Left cardiac atrium (tissue), 4 donors: Measurements from ENCODE around the gene ALDH6A1. TPM values are rescaled to one million over a fixed set of nuclear protein-coding genes. Genes with fewer than 3 reads are reported as not detected.
"Not testable (repeated sequence)": the region's sequence is repeated elsewhere in the genome, so short reads cannot be mapped to it uniquely, and the experiment has no call there.

Experiments used
- ATAC-seq, 2 donors: fragments of 200-7000 bp; cut with Tn5 transposase; one replicate each; pipeline ENCODE4 v1.9.1; 2020; ENCODE audit warnings: mild to moderate bottlenecking in 2 of 2, moderate library complexity in 2 of 2
- DNase-seq: peaks from one replicate; pipeline ENCODE4 v3.0.0-alpha.2; 2020
- intact Hi-C, 2 donors: fragments of 100-400 bp; cut with DNase I; formaldehyde crosslinking; loops; one replicate each; pipeline versions ENCODE4 v1.14.1 to v1.15.1; 2022 to 2023
- long read RNA-seq: library from polyadenylated mRNA; unstranded; transcript quantifications from one replicate; pipeline ENCODE4 v2.0.0, GENCODE V29; 2021
- total RNA-seq, 2 donors: library from RNA; stranded (reverse); fragmentation: NEBNext Ultra II Directional; extraction: Animal tissue kit (Norgen Biotek cat#: 25700); gene quantifications; one replicate each; pipeline ENCODE4 v1.2.1, GENCODE V29; 2021
- donor health status: DM: no; HTN: yes; CAD: no.
- donor health status: DM: no; HTN: yes; CAD: no; lungs with severe emphysema.
- donor health status: DM: yes; HTN: yes; CAD: no.
- donor health status: Dilated cardiomyopathy.

The ALDH6A1 gene
- total RNA-seq = 10 to 100 TPM; 29.2 to 33.3 TPM
- long read RNA-seq, full-length matches to known transcripts = 40 of 45 reads
- long read RNA-seq, partial matches to known transcripts = 0 of 45 reads
- long read RNA-seq, other reads (novel, unspliced or antisense) = 5 of 45 reads

DNA sequence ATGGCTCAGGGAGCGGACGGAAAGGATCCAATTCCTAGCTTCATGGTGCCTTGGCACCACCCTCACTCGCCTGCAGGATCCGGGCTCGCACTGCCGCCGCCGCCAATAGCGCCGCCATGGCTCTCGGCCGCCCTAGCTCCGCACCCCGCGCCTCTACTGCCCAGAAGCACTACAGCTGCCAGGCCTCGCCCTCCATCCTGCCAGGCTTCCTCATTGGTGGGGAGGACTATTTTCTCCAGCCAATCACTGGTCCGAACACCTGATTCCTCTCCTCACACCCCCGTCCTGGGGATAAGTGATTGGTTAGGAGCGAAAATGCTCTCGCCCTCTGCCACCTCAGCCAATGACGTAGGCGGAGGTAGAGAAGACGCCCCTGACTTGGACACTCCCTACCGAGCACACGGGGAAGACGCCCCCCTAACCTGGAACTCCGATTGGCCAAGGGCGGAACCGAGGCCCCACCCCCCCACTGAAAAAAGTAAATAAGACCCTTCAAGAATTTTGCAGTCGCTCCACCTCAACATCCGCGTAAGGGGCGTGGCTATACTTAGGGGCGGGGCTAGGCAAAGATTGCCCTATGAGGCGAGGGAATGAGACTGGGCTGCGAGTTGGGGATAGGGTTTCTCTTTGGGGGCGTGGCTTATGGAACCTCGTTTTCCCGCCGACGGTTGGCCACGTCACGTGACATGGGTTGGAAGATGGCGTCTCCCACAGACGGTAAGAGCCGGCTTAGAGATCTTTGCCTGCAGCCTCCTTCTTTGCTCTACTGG lies at the start of gene ALDH6A1, which contains the start of gene LIN52:
Gene ALDH6A1 (minus strand): TSS at position 177 of the 770 bp plus-strand sequence. CDS start 59 bp downstream, at position 118.
Gene LIN52 (plus strand): TSS at position 680 of the 770 bp plus-strand sequence. CDS start 19 bp downstream, at position 699.
- intact Hi-C loops = no loop called here
- ATAC-seq (peak; percentile 97 to 98), DNase-seq (peak; percentile 98)

DNA sequence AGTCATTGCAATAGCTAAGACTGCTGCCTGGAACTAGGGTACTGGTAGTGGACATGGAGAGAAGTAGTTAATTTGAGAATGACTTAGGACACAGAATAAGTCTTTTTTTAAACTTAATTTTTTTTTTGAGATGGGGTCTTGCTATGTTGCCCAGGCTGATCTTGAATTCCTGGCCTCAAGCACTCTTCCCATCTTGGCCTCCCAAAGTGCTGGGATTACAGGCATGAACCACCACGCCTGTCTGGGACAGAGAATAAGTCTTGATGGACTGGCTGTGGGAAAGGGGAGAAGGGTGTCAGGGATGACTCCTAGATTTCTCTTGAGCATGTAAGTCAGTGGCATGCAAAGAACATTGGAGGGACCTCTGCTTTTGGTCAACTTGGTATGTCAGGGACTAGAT lies 43.4 kb upstream of the ALDH6A1 start:
- intact Hi-C loops = no loop called here
- DNase-seq (no peak), ATAC-seq (no peak)

DNA sequence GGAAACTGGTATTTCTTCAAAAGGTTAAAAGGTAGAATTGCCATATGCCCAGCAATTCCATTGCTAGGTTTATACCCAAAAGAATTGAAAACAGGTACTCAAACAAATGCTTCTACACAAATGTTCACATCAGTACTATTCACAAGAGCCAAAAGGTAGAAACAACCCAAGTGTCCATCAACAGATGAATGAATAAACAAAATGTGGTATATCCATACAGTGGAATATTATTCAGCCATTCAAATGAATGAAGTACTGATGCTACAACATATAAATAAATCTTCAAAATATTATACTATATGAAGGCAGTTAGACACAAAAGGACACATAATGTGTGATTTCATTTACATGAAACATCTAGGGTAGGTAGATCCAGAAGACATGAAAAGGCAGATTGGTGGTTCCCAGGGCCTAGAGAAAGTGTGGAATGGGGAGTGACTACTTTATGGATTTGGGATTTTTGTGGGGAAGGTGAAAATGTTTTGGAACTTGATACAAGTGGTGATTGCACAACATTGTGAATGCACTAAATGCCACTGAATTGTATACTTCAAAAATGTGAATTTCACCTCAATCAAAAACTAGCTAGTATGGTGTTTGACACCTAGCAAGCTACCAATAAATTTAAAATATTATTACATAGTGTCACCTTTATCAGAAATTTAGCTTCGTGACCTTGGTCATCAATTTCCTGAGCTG lies 42.2 kb upstream of the ALDH6A1 start:
- DNase-seq = no peak
- intact Hi-C loops = no loop called here
- no peak for ATAC-seq

DNA sequence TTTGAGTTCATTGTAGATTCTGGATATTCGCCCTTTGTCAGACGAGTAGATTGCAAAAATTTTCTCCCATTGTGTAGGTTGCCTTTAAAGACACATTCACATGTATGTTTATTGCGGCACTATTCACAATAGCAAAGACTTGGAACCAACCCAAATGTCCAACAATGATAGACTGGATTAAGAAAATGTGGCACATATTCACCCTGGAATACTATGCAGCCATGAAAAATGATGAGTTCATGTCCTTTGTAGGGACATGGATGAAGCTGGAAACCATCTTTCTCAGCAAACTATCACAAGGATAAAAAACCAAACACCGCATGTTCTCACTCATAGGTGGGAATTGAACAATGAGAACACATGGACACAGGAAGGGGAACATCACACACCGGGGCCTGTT lies 41.2 kb upstream of the ALDH6A1 start:
- intact Hi-C loops, ATAC-seq, DNase-seq: not testable (repeated sequence)

DNA sequence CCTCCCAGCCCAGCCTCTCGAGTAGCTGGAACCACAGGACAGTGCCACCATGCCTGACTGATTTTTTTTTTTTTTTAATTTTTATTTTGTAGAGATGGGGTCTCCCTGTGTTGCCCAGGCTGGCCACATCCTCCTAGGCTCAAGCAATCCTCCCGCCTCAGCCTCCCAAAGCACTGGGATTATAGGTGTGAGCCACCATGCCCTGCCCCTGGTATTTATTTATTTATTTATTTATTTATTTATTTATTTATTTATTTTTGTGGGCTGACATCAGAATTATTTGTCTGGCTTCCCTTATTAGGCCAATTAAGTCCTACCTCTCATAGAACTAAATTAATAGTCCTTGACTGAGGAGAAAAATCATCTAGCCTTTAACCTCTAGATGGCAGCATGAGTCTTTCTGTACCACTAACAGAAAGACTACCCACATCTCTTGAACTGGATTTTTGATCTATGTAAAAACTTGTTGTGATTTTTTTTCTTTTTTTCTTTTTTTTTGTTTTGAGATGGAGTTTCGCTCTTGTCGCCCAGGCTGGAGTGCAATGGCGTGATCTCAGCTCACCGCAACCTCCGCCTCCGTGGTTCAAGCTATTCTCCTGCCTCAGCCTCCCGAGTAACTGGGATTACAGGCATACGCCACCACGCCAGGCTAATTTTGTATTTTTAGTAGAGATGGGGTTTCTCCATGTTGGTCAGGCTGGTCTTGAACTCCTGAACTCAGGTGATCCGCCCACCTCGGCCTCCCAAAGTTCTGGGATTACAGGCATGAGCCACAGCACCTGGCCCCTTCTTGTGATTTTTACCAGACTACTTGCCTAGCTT lies 27.4 kb upstream of the ALDH6A1 start:
- not testable (repeated sequence) for DNase-seq
- peak; percentile 51 to 68 for ATAC-seq
- intact Hi-C loops = loop anchor here (2.0 to 5.0 kb wide), 2 partner anchors 139 to 141 kb away; no protein-coding TSS in a partner anchor

DNA sequence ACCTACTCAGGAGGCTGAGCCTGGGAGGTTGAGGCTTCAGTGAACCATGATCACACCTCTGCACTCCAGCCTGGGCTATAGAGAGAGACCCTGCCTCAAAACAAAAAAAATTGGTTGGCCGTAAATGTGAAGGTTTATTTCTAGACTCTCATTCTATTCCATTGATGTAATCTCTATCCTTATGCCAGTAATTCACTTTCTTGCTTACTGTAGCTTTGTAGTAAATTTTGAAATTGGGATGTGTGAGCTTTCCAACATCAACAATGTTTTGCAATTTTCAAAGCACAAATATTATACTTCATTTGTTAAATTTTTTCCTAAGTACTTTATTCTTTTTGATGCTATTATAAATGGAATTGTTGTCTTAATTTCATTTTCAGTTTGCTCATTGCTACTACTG lies 25.1 kb upstream of the ALDH6A1 start:
- DNase-seq = no peak
- no peak for ATAC-seq
- intact Hi-C loops = no loop called here

DNA sequence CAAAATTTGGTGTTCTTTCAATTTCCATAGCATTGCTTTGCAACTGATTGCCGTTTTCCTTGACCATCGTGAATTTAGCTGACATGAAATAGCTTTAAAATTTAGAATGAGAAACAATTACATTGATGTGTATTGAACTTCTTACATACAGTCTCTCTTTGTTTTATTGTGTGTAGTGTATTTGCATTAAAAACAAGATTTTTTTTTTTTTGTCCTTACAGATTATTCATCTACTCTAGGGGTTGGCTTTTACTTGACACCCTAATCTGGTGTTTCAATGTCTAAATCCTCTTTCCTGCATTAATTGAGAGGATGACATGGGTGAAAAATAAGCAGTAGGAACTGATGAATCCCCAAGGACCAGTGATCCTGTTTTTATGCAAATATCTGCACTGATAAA lies 21.1 kb upstream of the ALDH6A1 start:
- DNase-seq (no peak), ATAC-seq (no peak)
- intact Hi-C loops = no loop called here

DNA sequence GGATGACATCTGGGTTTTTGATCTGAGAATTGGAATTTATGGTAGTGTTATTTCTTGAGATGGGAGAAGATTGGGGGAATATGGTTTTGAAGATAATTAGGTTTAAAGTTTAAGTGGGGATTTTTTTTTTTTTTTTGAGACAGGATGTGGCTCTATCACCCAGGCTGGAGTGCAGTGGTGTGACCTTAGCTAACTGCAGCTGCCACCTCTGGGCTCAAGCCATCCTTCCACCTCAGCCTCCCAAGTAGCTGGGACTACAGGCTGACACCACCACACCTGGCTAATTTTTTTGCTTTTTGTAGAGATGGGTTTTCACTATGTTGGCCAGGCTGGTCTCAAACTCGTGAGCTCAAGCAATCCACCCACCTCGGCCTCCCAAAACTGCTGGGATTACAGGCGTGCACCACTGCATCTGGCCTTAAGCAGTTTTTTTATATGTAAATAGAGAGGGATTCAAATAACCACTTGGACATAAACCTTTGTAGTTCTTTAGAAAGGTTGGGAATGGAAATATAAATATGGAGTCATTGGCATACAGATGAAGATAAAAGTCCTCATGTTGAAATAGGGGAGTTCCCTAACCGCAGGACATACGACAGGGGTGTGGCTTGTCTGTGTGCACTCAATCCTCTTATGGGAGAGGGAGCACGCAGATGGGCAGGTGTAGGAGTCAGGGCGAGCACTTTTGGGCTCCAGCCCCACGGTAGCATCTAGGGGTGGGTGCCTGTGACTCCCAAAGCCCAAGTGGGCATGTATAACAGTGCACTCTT lies 5.2 kb upstream of the ALDH6A1 start:
- no peak for ATAC-seq
- no peak for DNase-seq
- intact Hi-C loops = no loop called here

DNA sequence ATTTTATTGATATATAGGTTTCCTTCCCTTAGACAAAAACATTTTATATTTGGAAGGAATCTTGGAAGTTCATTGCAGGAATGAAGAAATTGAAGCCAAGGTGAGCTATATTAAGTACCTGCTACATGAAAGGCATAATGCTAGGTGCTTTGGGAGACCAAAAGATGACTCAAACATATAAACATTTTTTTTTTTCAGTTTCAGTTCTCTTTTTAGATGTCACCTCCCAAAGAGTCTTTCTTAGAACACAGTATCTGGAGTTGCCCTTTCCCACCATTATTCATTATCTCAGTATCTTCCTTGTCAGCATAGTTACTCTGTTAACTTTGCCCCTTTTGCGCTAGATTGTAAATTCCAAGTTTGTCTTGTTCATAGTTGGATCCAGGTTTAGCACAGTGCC lies 1.6 kb upstream of the ALDH6A1 start:
- ATAC-seq (no peak), DNase-seq (no peak)
- intact Hi-C loops = no loop called here

DNA sequence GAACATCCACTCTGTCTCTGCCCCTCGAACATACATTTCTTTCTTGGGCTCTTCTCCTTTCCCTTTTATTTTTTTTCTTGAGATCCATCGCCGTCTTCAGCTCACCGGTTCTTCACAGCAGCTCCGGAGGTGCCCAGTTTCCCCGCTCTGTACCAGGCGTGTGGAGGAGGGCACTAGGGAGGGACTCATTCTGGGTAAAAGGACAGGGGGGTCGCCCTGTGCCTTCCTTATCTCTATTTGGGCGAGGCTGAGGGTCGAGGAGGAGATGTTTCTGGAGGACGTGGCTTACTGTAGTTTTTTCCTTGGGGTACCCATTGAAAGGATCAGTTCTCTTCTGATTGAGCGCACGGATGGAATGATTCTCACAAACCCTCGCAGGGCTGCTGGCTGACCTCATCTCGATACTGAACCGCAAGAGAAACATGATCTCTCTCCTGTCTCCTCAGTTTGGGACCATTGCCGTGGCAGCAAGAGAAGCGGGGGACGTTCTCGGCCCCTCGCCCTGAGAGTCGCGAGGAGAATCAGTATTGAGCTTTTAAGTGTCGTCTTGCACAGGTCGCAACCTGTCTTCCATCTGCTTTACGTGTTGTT lies 889 bp upstream of the ALDH6A1 start:
- ATAC-seq (peak in 1 of 2 donors; percentile 11), DNase-seq (peak; percentile 25)
- intact Hi-C loops = no loop called here

DNA sequence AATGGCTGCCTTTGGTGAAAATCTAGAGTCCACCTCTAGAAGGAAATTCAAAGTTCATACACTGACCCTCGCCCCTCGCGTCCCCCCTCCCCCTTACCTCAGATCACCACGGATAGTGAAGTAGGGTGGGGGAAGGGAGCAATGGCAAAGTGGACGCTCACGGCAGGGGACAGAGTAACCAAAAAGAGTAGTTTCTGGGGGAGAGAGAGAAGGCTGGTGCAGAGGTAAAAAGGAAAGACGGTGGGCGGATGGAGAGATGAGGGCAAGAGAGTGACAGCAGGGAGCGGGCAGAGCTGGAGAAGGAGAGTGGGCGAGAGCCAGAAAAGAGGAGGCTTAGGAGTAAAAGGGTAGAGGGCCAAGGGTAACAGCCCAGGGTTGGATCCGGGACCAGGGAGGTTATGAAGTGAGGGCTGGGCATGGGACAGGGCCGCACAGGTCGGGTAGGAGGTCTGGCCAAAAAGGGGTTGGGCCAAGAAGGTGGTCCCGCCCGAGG lies 423 bp downstream of the ALDH6A1 start:
- intact Hi-C loops = no loop called here
- ATAC-seq (peak; percentile 4 to 51), DNase-seq (peak; percentile 22)

DNA sequence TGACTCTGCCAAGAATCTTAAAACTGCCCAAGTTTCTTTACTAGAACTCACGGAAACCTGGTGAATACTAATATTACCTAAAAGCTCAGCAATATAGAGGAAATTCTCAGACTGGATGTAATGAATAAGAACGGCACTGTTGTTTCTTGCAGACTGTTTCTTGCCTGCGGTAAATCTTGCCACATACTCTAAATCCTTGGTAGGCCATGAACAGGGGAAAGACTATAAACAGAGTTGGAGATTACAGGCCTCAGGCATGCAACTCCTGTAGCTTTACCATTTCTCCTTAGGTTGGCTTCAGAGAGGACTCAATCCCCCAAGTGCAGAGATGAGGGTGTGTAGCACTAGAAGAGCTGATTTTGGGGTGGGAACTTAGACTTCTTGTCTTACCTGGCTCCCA lies 1.1 kb downstream of the ALDH6A1 start:
- ATAC-seq = no peak
- intact Hi-C loops = no loop called here
- DNase-seq = no peak

DNA sequence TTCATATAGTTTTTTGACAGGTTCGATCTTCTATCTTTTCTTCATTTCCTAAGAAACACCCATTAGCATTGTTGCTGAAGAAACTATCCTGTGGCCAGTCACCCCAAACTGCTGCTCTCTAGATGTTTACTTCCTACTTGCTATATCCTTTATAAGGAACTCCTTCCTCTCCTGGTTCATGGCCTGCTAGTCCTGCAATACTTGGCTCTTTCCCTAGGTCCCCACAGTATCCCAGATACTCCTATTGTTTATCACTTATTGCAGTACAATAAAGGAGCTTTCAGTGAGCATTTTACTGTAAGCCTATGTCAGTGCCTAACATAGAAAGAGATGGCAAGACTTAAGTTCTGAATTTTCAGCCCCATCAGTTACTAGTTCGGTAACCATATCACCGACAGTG lies 2.8 kb downstream of the ALDH6A1 start:
- intact Hi-C loops = no loop called here
- DNase-seq (no peak), ATAC-seq (no peak)

DNA sequence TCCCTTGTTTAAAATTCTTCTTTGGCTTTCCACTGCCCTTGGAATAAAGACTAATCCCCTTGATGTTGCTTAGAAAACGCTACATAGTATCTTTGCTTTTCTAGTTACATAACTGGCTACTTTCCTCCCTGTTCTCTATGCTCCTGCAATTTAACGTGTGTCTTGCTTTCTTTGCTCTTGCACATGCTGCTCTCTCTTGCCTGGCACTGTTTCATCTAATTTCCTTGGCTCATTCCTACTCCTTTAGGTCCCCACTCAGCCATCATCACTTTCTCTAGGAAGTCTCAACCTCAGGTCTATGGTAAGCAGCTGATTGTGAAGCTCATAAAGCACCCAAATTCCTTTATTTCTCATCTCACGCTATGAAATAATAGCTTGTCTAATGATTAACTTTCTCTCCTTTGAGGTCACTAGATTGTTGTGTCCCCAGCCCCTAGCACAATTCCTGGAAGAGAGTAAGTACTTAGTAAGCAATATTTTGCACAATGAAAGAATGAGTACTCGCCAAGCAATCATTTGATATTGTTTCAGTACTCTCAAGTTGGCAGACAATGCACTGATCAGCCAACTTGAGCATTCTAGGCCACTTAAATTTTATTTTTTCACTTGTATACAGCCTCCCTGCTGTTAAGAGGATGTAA lies 3.3 kb downstream of the ALDH6A1 start:
- intact Hi-C loops = no loop called here

DNA sequence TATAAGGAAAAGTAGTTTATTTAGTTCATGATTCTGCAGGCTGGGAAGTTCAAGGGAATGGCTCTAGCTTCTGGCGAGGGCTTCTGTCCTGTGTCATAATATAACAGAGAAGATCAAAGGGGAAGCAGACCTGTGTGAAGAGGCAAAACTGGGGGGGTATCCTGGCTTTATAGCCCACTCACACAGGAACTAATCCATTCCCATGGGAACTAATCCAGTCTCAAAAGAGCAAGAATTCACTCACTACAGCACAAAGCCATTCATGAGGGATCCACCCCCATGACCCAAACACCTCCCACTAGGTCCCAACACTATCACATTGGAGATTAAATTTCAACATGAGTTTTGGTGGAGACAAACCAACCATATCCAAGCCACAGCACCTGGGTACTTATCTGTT lies 6.9 kb downstream of the ALDH6A1 start:
- DNase-seq = no peak
- intact Hi-C loops = no loop called here
- ATAC-seq = no peak

More for the DNA sequence above, 3.3 kb downstream of the ALDH6A1 start:
- no peak for DNase-seq
- no peak for ATAC-seq

DNA sequence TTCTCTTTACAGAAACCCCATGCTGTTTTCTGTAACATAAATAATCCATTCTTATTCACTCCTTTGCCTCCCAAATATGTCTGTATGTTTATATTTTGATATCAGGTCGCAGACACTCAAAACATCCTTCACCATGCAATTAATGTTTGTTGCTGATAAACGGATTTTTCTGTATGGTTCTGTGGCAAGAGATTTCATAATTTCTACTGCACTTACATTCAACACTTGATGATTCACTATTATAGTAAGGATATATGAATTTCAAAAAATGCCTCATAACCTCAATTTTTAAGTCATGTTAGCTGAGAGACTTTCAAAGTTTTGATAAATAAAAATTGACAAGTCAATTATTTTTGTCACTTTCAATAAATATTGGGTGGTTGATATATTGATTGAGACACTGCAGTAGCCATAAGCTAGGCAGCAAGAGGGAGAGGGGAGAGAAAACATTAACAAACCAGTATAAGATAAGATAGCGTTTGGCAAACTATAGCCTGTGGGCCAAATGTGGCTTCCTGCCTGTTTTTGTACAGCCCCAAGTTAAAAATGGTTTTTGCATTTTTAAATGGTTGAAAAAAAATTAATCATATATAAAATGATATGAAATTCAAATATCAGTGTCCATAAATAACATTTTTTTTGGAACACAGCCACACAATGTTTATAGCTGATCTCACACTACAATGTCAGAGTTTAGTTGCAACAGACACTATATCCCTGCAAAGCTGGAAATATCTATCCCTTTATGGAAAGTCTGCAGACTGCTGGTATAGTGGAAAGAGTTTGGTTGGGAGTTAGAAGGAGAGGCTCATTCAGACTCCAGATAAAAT lies 18.3 kb downstream of the ALDH6A1 start:
- DNase-seq (no peak), ATAC-seq (no peak)
- intact Hi-C loops = no loop called here

DNA sequence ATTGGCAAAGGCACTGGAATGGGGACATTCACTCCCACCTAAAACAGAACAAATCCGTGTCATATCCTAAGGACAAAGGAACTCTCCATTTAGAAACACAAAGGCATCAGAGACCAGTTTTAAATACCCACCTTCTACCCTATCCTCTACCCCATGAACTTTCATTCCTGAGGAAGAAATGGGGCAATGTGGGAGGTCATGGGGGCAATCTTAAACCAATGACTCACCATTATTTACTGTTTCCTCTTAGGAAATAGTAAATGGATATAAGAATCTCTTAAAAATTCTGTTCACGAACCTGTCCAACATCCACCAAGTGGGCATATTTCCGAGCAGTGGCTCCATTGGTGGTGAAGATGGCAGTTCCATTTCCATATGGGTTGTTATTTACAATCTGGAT lies 19.4 kb downstream of the ALDH6A1 start:
- DNase-seq (no peak), ATAC-seq (no peak)
- intact Hi-C loops = no loop called here
